ENCODE measurements around the gene PRCC.

The PRCC gene

DNA sequence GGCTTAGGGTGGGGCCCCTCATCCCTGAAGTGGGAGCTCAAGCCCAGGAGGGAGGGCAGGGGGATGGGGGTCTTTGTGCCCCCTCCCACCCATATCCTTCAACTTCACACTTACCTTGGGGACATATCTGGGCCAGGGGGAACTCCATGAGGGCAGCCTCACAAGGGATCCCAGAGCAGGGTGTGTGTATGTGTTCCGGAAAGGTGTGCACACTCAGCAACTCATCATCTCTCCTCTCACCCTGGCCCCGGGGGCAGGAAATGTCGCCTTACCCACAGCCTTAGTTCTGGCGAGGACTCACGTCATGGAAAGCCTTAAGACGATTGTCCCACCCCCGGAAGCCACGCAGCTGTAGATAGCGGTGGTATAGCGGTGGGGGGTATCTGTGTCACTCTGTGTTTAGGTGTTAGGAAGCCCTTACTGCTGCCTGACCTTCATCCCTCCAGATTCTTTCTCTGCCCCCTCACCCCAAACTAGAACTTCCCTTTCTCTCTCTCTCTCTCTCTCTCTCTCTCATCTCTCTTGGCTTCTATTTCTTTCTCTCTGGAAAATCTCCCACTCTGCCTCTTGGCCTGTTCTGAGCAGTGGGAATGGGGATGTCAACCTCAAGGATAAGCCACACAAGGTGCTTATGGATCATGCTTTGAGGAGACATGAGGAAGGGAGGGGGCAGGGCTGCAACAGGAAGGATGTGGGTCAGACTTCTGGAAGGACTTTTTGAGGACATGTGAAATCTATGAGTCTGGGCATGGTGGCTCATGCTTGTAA is 49.4 kb downstream of the PRCC start, which contains the start of gene SH2D2A:
Gene SH2D2A (minus strand): TSS at position 288 of the 768 bp plus-strand sequence. CDS start 140 bp downstream, at position 148.
- peak; percentile 97 for DNase-seq

GRCh38 chr1:156821801-156822200 is 54.5 kb downstream of the PRCC start:
- DNase-seq = no peak

DNA sequence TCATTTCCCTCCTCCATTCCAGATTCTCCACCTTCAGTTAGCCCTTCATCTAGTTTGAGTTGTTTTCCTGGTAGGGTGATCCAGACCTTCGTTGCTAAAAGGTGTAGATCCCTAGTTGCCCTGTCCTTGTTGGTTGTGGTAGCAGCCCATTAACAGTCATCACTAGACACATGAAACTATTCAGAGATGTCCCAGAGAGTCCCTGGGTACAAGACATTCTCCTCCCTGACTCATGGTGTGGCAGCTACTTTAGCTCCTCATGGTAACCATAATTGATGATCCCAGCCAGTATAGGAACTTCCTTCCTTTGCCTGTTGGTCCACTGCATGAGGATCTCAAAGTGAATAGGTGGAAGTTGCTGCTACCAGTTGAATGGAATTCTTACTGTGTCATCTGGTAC is 55.3 kb downstream of the PRCC start:
- no peak for DNase-seq

DNA sequence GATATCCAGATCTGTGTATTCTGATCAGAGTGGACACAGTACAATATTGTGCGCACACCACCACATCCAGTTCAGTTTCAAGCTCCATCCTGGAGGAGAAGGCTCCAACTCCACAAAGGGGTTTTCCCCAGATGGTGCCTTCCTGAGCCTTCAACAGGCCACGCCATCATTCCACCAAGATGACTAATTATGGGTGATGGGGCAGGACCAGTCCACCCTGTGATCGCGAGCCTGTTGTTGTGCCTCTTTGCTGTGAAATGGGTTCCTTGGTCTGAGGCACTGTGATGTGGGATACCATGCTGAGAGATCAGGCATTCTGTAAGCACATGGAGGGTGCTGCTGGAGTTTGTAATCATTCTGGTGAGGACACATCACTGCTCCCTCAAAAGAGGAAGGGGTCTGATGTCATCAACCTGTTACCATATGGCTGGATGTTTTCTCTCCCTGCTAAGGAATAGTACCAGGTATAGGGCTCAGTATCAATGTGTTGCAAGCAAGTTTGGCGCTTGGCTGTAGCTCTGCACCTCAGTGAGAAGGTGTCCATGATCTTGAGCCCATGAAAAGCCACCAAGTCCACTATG is 56.0 kb downstream of the PRCC start:
- no peak for DNase-seq

- no peak for DNase-seq
These were observed 59.3 kb downstream of the PRCC start for GRCh38 chr1:156826630-156827029.

DNA sequence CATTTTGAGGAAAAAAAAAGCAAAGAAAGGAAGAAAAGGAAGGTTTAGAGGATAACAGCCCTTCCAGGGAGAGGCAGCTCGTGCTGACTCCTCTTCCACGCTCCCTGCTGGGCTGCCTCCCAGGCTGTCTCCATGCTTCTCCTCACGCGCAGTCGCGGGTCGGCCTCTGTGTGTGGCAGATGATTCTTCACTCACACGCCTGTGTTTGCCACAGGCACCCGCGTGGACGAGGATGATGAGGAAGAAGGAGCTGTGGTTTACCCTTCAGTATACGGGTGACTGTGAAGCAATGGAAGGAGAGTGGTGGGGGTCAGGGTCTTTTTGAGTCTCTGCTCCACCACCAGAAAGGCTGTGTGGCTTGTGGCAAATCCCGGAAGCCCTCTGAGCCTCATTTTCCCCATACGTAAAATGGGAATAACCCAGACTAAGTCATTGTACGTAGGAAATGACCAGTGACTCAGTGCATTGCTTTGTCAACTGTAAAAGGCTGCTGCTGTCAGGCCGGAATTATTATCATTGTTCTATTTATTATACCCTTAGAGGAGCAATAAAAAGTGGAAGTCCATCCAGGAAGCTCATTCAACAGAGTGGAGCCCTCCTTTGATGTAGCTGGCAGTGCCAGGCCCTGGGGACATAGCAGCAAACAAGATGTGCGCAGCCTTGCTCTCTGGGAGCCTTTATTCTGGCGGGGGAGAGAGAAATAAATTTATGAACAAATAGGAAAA is 61.2 kb downstream of the PRCC start:
- DNase-seq = no peak

- no peak for DNase-seq
These were observed 65.1 kb downstream of the PRCC start for GRCh38 chr1:156832434-156832833.

DNA sequence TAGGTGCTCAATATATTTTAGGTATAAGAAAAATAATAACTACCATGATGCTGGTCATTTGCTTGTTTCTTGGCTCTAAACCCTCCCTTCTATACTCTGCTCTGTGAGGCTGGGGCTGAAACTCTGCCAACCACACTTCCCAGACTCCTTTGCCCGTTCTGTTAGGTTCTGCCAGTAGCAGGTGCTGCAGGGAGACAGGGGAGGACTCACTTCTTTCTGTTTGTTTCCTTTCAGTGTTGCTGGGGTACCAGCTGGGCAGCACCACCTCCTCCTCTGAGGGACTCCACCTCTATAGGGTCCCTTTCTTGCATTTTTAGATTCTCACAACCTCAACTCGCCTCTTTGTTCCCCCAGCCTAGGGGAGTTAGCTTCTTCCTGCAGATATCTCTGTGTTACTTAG is 66.3 kb downstream of the PRCC start:
- no peak for DNase-seq

GRCh38 chr1:156834322-156834721 is 67.0 kb downstream of the PRCC start:
- no peak for DNase-seq

DNA sequence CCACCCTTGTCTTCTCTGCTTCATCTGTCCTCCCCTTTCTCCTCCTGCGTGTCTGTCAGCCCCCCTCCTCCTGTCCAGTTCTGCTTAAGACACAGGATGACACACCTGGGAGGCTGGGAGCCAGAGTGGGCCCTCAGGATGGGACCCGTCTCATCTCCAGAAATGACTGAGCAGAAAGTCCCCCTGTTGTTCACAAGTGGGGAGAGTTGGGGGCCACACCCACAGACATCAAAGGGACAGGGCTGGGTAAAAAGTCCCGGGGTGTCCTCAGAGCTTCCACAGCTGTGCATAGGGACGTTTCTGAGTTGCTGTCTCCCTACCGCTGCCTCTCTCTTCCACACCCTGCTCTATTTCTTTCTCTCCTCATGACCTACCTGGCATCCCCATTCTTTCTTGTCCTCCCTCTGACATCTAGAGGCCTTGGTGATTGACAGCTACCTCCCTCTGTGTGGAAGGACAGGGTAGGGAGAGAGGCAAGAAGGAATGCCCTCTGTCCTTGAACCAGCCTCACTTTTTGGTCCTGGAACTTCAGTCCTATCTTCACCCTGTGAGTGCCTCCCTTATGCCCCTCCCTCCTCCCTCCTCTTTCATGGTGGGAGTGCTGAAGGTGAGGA is 68.8 kb downstream of the PRCC start:
- peak; percentile 56 for DNase-seq

DNA sequence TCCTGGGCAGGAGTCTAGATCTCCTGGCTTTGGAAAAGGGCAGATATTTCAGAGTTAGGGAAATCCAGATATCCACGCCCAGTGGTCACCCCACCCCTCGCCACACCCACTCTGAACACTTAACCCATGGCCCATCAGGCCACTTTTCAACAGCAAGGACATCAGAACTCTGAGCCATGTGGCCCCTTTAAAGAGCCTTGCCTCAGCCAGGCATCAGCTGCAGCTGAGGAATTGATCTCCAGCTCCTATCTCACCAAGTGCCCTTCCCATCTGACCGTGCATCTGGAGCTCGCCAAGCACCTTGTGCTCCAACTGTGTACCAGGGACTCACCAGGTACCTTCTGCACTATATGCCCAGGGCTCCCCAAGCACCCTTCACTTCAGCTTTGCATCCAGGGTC is 69.6 kb downstream of the PRCC start:
- no peak for DNase-seq

DNA sequence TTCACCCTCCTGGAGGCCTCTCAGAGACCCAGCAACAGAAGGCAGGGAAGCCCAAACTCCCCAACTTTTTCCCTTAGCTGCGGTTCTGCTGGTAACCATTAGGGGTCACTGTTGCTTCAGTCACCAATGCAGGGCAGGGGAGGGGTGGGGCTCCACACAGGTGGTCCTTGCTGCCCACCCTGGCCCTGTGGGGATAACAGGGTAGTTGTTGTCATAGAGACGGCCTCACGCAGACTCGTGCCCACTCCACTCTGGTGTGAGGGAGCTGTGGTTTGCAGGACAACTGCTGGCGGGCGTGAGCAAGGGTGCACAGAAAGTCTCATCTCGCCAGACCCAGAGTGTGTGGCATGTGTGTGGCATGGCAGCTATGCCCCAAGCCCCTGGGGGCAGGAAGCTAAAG is 71.6 kb downstream of the PRCC start:
- DNase-seq = peak; percentile 67

DNA sequence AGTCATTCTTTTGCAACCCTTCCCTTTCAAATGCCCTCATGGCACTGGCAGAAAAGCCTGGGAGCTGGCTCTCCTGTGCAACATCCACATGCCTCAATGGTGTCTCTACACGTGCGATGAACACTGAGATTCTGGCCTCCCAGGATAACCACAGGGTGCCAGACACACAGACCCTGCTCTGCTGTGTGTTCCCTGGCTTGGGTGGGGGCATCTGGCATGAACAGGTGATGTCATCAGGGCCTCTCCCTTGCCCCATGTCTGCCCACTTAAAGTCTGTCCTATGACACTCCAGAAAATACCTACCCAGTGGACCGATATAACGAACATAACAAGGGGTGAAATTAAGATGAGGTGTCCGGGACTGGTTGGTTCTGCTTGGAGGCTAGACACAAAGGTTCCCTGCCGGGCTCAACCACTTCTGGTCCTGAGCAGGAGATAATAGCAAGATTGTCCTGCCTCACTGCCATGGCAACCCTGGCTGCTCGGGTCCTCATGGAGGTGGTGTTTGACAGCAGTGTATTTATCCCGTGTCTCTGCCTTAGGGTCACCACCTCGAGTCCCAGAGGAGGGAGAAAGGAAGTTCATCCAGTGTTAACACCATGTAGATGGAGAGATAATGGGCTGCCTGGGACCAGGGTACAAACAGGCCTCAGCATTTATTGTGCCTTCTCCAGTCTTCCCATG is 72.2 kb downstream of the PRCC start:
- no peak for DNase-seq

GRCh38 chr1:156840186-156840897 is 73.0 kb downstream of the PRCC start:
- no peak for DNase-seq

GRCh38 chr1:156840898-156841279 is 73.6 kb downstream of the PRCC start:
- DNase-seq = no peak

GRCh38 chr1:156841295-156841855 is 74.0 kb downstream of the PRCC start:
- DNase-seq = no peak

- DNase-seq = no peak
These were observed 75.4 kb downstream of the PRCC start for GRCh38 chr1:156842618-156843300.

- no peak for DNase-seq
These were observed 76.8 kb downstream of the PRCC start for GRCh38 chr1:156844102-156844501.

DNA sequence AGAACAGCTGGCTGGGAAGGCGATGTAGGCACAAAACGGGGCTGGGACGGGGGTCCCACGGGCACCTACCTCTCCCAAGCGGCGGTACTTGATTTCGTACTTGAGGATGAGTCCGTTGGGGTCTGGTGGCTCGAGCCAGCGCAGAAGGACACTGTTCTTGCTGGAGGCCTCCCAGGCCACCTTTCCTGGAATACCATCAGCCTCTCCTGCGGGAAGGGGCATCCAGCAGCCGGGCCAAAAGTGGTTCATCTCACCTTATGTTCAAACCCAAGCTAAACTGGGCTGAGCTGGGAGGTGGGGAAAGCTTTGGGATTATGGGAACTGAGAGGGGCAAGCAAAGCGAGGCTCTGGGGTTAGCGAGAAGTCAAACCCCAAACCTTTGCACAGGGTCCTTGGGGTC is 77.3 kb downstream of the PRCC start:
- DNase-seq = no peak

- peak; percentile 51 for DNase-seq
These were observed 78.0 kb downstream of the PRCC start for GRCh38 chr1:156845055-156845952.

Data from CD4-positive, alpha-beta T cell treated with Interleukin-10 for 1 hour (primary cell).